Measurements from ENCODE around the gene SLC39A11.
"Not testable (repeated sequence)": the region's sequence is repeated elsewhere in the genome, so short reads cannot be mapped to it uniquely, and the experiment has no call there.

SLC39A11 gene

GRCh38 chr17:72861811-72862210 lies 230.7 kb downstream of the SLC39A11 start:
- no peak for DNase-seq

GRCh38 chr17:72860778-72861177 lies 231.7 kb downstream of the SLC39A11 start:
- DNase-seq, result no peak

GRCh38 chr17:72858826-72859495 lies 233.5 kb downstream of the SLC39A11 start:
- DNase-seq, result no peak

- DNase-seq, result no peak
Measured at GRCh38 chr17:72853440-72854415, 238.8 kb downstream of the SLC39A11 start.

GRCh38 chr17:72852277-72852938 lies 240.1 kb downstream of the SLC39A11 start:
- no peak for DNase-seq

- no peak for DNase-seq
Measured at GRCh38 chr17:72850410-72851118, 241.9 kb downstream of the SLC39A11 start.

- no peak for DNase-seq
Measured at GRCh38 chr17:72846399-72846798, 246.1 kb downstream of the SLC39A11 start.

GRCh38 chr17:72843591-72843990 lies 248.9 kb downstream of the SLC39A11 start:
- no peak for DNase-seq

GRCh38 chr17:72840019-72840418 lies 252.5 kb downstream of the SLC39A11 start:
- DNase-seq, result no peak

- DNase-seq, result no peak
Measured at GRCh38 chr17:72839131-72839725, 253.3 kb downstream of the SLC39A11 start.

- DNase-seq, result no peak
Measured at GRCh38 chr17:72838581-72838980, 253.9 kb downstream of the SLC39A11 start.

- DNase-seq, result no peak
Measured at GRCh38 chr17:72838068-72838467, 254.4 kb downstream of the SLC39A11 start.

GRCh38 chr17:72837335-72837734 lies 255.2 kb downstream of the SLC39A11 start:
- no peak for DNase-seq

- DNase-seq, result no peak
Measured at GRCh38 chr17:72833128-72833765, 259.2 kb downstream of the SLC39A11 start.

GRCh38 chr17:72832306-72832705 lies 260.2 kb downstream of the SLC39A11 start:
- no peak for DNase-seq

GRCh38 chr17:72829883-72830282 lies 262.6 kb downstream of the SLC39A11 start:
- DNase-seq, result no peak

- DNase-seq, result no peak
Measured at GRCh38 chr17:72826602-72827001, 265.9 kb downstream of the SLC39A11 start.

- DNase-seq, result not testable (repeated sequence)
Measured at GRCh38 chr17:72826059-72826458, 266.4 kb downstream of the SLC39A11 start.

GRCh38 chr17:72825218-72825617 lies 267.3 kb downstream of the SLC39A11 start:
- DNase-seq, result no peak

GRCh38 chr17:72824267-72824666 lies 268.2 kb downstream of the SLC39A11 start:
- DNase-seq, result not testable (repeated sequence)

- no peak for DNase-seq
Measured at GRCh38 chr17:72822358-72823023, 270.0 kb downstream of the SLC39A11 start.

Measured in stimulated activated CD4-positive, alpha-beta T cell treated with anti-CD3 and anti-CD28 coated beads, Interleukin-4, amount 100 ng/mL, for 4 hours (primary cell).